A549 (cell line): ENCODE data around the gene PLCB3. TPM values are rescaled to one million over a fixed set of nuclear protein-coding genes. Genes with fewer than 3 reads are reported as not detected.
A peak's percentile ranks its signal among the peaks of the same experiment; 100 is the strongest.

ENCODE experiments used
- ATAC-seq, 2 experiments: fragments of 200-7000 bp in 1 of 2; fragments of >200 bp in 1 of 2; cut with Nextera tagmentation in 1 of 2; cut with Tn5 transposase in 1 of 2; 3 replicates each; pipeline versions ENCODE4 v1.8.0 to v1.9.1; 2018 to 2020; ENCODE audit warnings: mild to moderate bottlenecking in 1 of 2, moderate library complexity in 1 of 2
- CTCF ChIA-PET: fragments of 300-600 bp; sonication (Branson Sonifier 250); formaldehyde crosslinking; extraction: SDS; loops from one replicate; lab custom pipeline; 2021; ENCODE audit warnings: antibody characterized with exemption, inconsistent platforms; lab: Yijun Ruan, JAX
- POLR2A ChIA-PET: fragments of 350-600 bp; formaldehyde crosslinking; extraction: SDS; loops from one replicate; lab custom pipeline; 2021; ENCODE audit warnings: antibody characterized with exemption, inconsistent platforms; lab: Yijun Ruan, JAX
- DNase-seq, 2 experiments: peaks; one replicate each; pipeline versions ENCODE4 v3.0.0 to v3.0.0-alpha.2; 2011 to 2016; ENCODE audit warnings: low read depth in 1 of 2, low spot score in 1 of 2
- FAIRE-seq: peaks from 2 replicates; lab custom pipeline; 2011; peaks lifted over from hg19 to GRCh38; lab: Jason Lieb, UNC
- H3K27ac ChIP-seq, 2 experiments: fragments of >200 bp; sonication (Bioruptor Twin); formaldehyde crosslinking; 3 replicates each; pipeline ENCODE4 v1.5.1; 2016 to 2017
- H3K4me1 ChIP-seq: fragments of >200 bp; sonication (Bioruptor Twin); formaldehyde crosslinking; 3 replicates; pipeline ENCODE4 v1.6.1; 2016
- H3K4me2 ChIP-seq: fragments of >200 bp; sonication (Bioruptor Twin); formaldehyde crosslinking; 3 replicates; pipeline ENCODE4 v1.6.1; 2016
- H3K4me3 ChIP-seq: fragments of >200 bp; sonication (Bioruptor Twin); formaldehyde crosslinking; 3 replicates; pipeline ENCODE4 v1.5.1; 2016
- H3K9me3 ChIP-seq: fragments of >200 bp; sonication (Bioruptor Twin); formaldehyde crosslinking; 3 replicates; pipeline ENCODE4 v1.6.1; 2016
- BCL3 ChIP-seq: fragments of >200 bp; sonication (Bioruptor Twin); formaldehyde crosslinking; IDR thresholded peaks from 3 replicates; pipeline ENCODE4 v1.6.1; 2016
- BHLHE40 ChIP-seq: IDR thresholded peaks from 2 replicates; pipeline ENCODE4 v1.6.1; 2012; ENCODE audit warnings: low read depth, low read length, inconsistent platforms
- CBX2 ChIP-seq: fragments of 200-600 bp; sonication (generic); IDR thresholded peaks from 2 replicates; pipeline ENCODE4 v1.6.1; 2016; ENCODE audit warnings: low read depth, mild to moderate bottlenecking, borderline replicate concordance
- EHF ChIP-seq: fragments of 250-450 bp; sonication (Bioruptor Pico); IDR thresholded peaks from 2 replicates; pipeline ENCODE4 v1.5.0; 2020; ENCODE audit warnings: mild to moderate bottlenecking
- EHMT2 ChIP-seq: fragments of 200-600 bp; sonication (generic); IDR thresholded peaks from 2 replicates; pipeline ENCODE4 v1.6.1; 2016; ENCODE audit warnings: antibody characterized with exemption, low read depth, mild to moderate bottlenecking, moderate library complexity
- EP300 ChIP-seq, 2 experiments: fragments of >200 bp; sonication (Bioruptor Twin); formaldehyde crosslinking; IDR thresholded peaks; 2 replicates in 1 of 2; 3 replicates in 1 of 2; pipeline ENCODE4 v1.6.1; 2016 to 2017
- ESRRA ChIP-seq: fragments of 150-350 bp; IDR thresholded peaks from 2 replicates; pipeline ENCODE4 v1.6.1; 2014; ENCODE audit warnings: mild to moderate bottlenecking, low read length, borderline replicate concordance
- FOSB ChIP-seq: fragments of 250-450 bp; sonication (Bioruptor Pico); IDR thresholded peaks from 2 replicates; pipeline ENCODE4 v1.5.0; 2020; ENCODE audit warnings: mild to moderate bottlenecking, moderate library complexity
- GATA3 ChIP-seq: IDR thresholded peaks from 2 replicates; pipeline ENCODE4 v1.6.1; 2012; ENCODE audit warnings: borderline replicate concordance
- HEYL ChIP-seq: fragments of 250-450 bp; sonication (Bioruptor Pico); IDR thresholded peaks from 2 replicates; pipeline ENCODE4 v1.8.0; 2021; ENCODE audit warnings: mild to moderate bottlenecking, moderate library complexity
- HOXB13 ChIP-seq: fragments of 250-450 bp; sonication (Bioruptor Pico); IDR thresholded peaks from 2 replicates; pipeline ENCODE4 v1.5.0; 2020; ENCODE audit warnings: low read depth, mild to moderate bottlenecking, moderate library complexity
- HOXB5 ChIP-seq: fragments of 250-450 bp; sonication (Bioruptor Pico); IDR thresholded peaks from 2 replicates; pipeline ENCODE4 v1.5.0; 2020; ENCODE audit warnings: mild to moderate bottlenecking, moderate library complexity
- JUN ChIP-seq, 2 experiments: fragments of >200 bp; sonication (Bioruptor Twin); formaldehyde crosslinking; IDR thresholded peaks; 2 replicates in 1 of 2; 3 replicates in 1 of 2; pipeline ENCODE4 v1.6.1; 2016 to 2017
- KDM5A ChIP-seq: fragments of 200-600 bp; sonication (generic); IDR thresholded peaks from 2 replicates; pipeline ENCODE4 v1.6.1; 2016; ENCODE audit warnings: antibody characterized with exemption, mild to moderate bottlenecking
- MAX ChIP-seq: IDR thresholded peaks from 2 replicates; pipeline ENCODE4 v1.6.1; 2012
- MAZ ChIP-seq: fragments of 150-350 bp; IDR thresholded peaks from 2 replicates; pipeline ENCODE4 v1.6.1; 2014; ENCODE audit warnings: antibody characterized with exemption, low read depth, low read length, borderline replicate concordance
- MYC ChIP-seq: IDR thresholded peaks from 2 replicates; pipeline ENCODE4 v1.6.1; 2012; ENCODE audit warnings: mild to moderate bottlenecking, inconsistent platforms, low read length, improper control_type of control experiment, borderline replicate concordance
- NFE2L2 ChIP-seq: fragments of 150-350 bp; conservative IDR thresholded peaks from 2 replicates; pipeline ENCODE4 v1.6.1; 2014; ENCODE audit warnings: low read length
- NPAS2 ChIP-seq: fragments of 250-450 bp; sonication (Bioruptor Pico); IDR thresholded peaks from 2 replicates; pipeline ENCODE4 v1.8.0; 2022; ENCODE audit warnings: mild to moderate bottlenecking, moderate library complexity, borderline replicate concordance
- PBX3 ChIP-seq: IDR thresholded peaks from 2 replicates; pipeline ENCODE4 v1.6.1; 2012
- PHF8 ChIP-seq: fragments of 200-600 bp; sonication (generic); IDR thresholded peaks from 2 replicates; pipeline ENCODE4 v1.6.1; 2016; ENCODE audit warnings: low read depth, mild to moderate bottlenecking, antibody characterized with exemption, moderate library complexity, borderline replicate concordance
- RAD21 ChIP-seq, 2 experiments: fragments of >200 bp in 1 of 2; sonication (Bioruptor Twin) in 1 of 2; formaldehyde crosslinking in 1 of 2; IDR thresholded peaks in 1 of 2; conservative IDR thresholded peaks in 1 of 2; 2 replicates in 1 of 2; 3 replicates in 1 of 2; pipeline ENCODE4 v1.6.1; 2012 to 2018; ENCODE audit warnings: inconsistent platforms in 1 of 2
- TFCP2L1 ChIP-seq: fragments of 250-450 bp; sonication (Bioruptor Pico); IDR thresholded peaks from 2 replicates; pipeline ENCODE4 v1.5.0; 2021; ENCODE audit warnings: mild to moderate bottlenecking
- TP53 ChIP-seq: fragments of 250-450 bp; sonication (Bioruptor Pico); IDR thresholded peaks from 2 replicates; pipeline ENCODE4 v1.5.0; 2021; ENCODE audit warnings: mild to moderate bottlenecking, moderate library complexity
- ZSCAN20 ChIP-seq: fragments of 250-450 bp; sonication (Bioruptor Pico); IDR thresholded peaks from 2 replicates; pipeline ENCODE4 v1.8.0; 2022; ENCODE audit warnings: mild to moderate bottlenecking, moderate library complexity
- WGBS: methylation state at CpG from one replicate; pipeline ENCODE4 v1.1.6; 2017; ENCODE audit errors: missing lambda C conversion rate; 5-methylcytosine and 5-hydroxymethylcytosine counted together
- polyA plus RNA-seq, 4 experiments: library from polyadenylated mRNA; depleted of rRNA in 3 of 4; stranded (reverse); fragments of >200 nt; fragmentation: RNase III in 1 of 4; extraction: RNeasy Plus Mini Kit Qiagen cat#74134 plus additional on column Dnase treatment in 1 of 4; gene quantifications; 2 replicates in 3 of 4; 3 replicates in 1 of 4; pipeline ENCODE4 v1.2.3, GENCODE V29; 2011 to 2017
- TF ChIP-seq, protein P1 (sequence below): fragments of 200-600 bp; sonication (generic); IDR thresholded peaks from 2 replicates; pipeline ENCODE4 v1.6.1; 2016; ENCODE audit warnings: antibody characterized with exemption, mild to moderate bottlenecking, moderate library complexity
- TF ChIP-seq, protein P2 (sequence below): fragments of >200 bp; sonication (Bioruptor Twin); formaldehyde crosslinking; IDR thresholded peaks from 2 replicates; pipeline ENCODE4 v1.6.1; 2016

The PLCB3 gene
- polyA plus RNA-seq, 2 of the 4 experiments (the other 2 are of a cell fraction): 8.8 to 21.2 TPM

DNA sequence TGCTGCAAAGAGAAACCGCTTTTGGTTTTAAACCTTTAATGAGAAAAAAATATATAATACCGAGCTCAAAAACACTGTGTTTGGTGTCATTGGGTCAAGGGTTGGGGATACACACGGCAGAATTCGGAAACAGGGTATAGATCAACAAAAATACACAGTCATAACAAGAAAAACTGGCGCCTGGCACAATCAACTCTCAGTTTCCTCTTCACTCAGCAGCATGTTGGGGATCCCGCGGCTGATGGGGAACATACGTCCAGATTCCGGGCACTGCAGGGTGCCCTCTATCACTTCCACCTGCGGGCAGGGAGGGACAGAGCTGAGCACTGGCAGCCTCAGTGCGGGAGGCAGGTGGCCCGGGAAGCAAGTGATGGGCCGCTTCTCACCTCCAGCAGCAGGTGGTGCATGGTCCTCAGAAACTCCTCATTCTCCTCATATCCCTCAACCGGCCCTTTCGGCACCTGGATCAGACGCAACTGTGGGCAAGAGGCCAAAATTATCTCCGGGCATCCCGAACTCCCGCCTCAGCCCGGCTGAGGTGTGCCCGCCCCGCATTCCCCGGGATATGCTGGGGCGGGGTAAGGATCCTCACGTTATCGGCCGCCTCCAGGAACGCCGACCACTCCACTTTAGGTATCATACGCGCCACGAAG is 65.5 kb downstream of the PLCB3 start:
- ATAC-seq (peak; percentile 15 to 28), DNase-seq (peak; percentile 22 to 71), FAIRE-seq (no peak)
- Histone ChIP-seq H3K4me2 (peak overlapping the region; percentile 87), H3K4me3 (peak overlapping the region; percentile 80), H3K4me1 (peaks cover 14% of the 10 kb centered on the region), H3K9me3 (no peaks in the 10 kb centered on the region), H3K27ac (peak overlapping the region; percentile 97 to 98)
- CTCF ChIA-PET: interaction anchor here (1.0 to 20.7 kb wide), 8 partner anchors 7 to 372 kb away, joined by 3 to 996 read pairs (median 4); partner anchors contain the start of genes CATSPERZ, CCDC88B, ESRRA and PLCB3
- POLR2A ChIA-PET: interaction anchor here (0.6 to 2.9 kb wide), 19 partner anchors 8 to 496 kb away, joined by 3 to 50 read pairs (median 7); partner anchors contain the start of genes BAD, CCDC88B, ESRRA and FKBP2
- WGBS: 4% methylated on average over 18 of the region's 32 CpGs
- TF ChIP-seq ESRRA (no peak), TP53 (CRISPR knock-in tag) (peak; percentile 32; the same call in 1 of the 2 replicates), PHF8 (peak; percentile 65; the same call in 1 of the 2 replicates), FOSB (no peak), PBX3 (0 out of 2 replicates have a peak, but pooled peaks have one; percentile 76), GATA3 (no peak), KDM5A (peak; percentile 49; the same call in 1 of the 2 replicates), JUN (IDR thresholded peaks at IDR 0.05) (no peak; a peak in 1 of 5 replicates), NPAS2 (CRISPR knock-in tag) (no peak), RAD21 (conservative IDR thresholded peaks at IDR 0.05 in 1 of 2, IDR thresholded peaks at IDR 0.05 in 1 of 2) (peak in 1 of 2 experiments; percentile 21; a peak in 1 of 5 replicates), TFCP2L1 (CRISPR knock-in tag) (no peak), MAZ (no peak)

- H3K27ac ChIP-seq: peak within 1 kb of the TSS; percentile 97 to 98
- DNase-seq (peak; percentile 95 to 99), ATAC-seq (peak; percentile 83 to 90), FAIRE-seq (peak; percentile 99)
- POLR2A ChIA-PET: interaction anchor here (0.6 to 2.9 kb wide), 27 partner anchors 9 to 497 kb away, joined by 3 to 50 read pairs (median 7); partner anchors contain the start of genes BAD, CCDC88B, ESRRA and FKBP2
- CTCF ChIA-PET: interaction anchor here (0.6 to 20.7 kb wide), 20 partner anchors 8 to 1530 kb away, joined by 3 to 996 read pairs (median 3); partner anchors contain the start of genes CATSPERZ, CCDC88B, ESRRA and FERMT3
- peaks cover 14% of the 10 kb centered on the region for H3K4me1 ChIP-seq
- WGBS: 2% methylated on average over 40 of the region's 43 CpGs
- H3K4me2 ChIP-seq: peak within 1 kb of the TSS; percentile 87
- peak within 1 kb of the TSS; percentile 80 for H3K4me3 ChIP-seq
- H3K9me3 ChIP-seq: no peaks in the 10 kb centered on the region
- TF ChIP-seq HOXB5 (CRISPR knock-in tag) (no peak), BHLHE40 (peak; percentile 69; the same call in 1 of the 2 replicates), HEYL (CRISPR knock-in tag) (no peak), JUN (IDR thresholded peaks at IDR 0.05) (peak; percentile 56 to 83), KDM5A (peak; percentile 1; the same call in 1 of the 2 replicates), MYC (no peak; the same call in 1 of the 2 replicates), TP53 (CRISPR knock-in tag) (no peak), ZSCAN20 (CRISPR knock-in tag) (no peak), CBX2 (no peak), EHF (CRISPR knock-in tag) (no peak), HOXB13 (CRISPR knock-in tag) (no peak), MAX (peak; percentile 89), NPAS2 (CRISPR knock-in tag) (no peak), NFE2L2 (no peak), MAZ (no peak), EP300 (IDR thresholded peaks at IDR 0.05) (no peak; a peak in 1 of 5 replicates), EHMT2 (no peak), BCL3 (peak; percentile 67; the same call in 2 of the 3 replicates)
- TF ChIP-seq, protein P1, sequence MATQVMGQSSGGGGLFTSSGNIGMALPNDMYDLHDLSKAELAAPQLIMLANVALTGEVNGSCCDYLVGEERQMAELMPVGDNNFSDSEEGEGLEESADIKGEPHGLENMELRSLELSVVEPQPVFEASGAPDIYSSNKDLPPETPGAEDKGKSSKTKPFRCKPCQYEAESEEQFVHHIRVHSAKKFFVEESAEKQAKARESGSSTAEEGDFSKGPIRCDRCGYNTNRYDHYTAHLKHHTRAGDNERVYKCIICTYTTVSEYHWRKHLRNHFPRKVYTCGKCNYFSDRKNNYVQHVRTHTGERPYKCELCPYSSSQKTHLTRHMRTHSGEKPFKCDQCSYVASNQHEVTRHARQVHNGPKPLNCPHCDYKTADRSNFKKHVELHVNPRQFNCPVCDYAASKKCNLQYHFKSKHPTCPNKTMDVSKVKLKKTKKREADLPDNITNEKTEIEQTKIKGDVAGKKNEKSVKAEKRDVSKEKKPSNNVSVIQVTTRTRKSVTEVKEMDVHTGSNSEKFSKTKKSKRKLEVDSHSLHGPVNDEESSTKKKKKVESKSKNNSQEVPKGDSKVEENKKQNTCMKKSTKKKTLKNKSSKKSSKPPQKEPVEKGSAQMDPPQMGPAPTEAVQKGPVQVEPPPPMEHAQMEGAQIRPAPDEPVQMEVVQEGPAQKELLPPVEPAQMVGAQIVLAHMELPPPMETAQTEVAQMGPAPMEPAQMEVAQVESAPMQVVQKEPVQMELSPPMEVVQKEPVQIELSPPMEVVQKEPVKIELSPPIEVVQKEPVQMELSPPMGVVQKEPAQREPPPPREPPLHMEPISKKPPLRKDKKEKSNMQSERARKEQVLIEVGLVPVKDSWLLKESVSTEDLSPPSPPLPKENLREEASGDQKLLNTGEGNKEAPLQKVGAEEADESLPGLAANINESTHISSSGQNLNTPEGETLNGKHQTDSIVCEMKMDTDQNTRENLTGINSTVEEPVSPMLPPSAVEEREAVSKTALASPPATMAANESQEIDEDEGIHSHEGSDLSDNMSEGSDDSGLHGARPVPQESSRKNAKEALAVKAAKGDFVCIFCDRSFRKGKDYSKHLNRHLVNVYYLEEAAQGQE: no peak
- TF ChIP-seq, protein P2, sequence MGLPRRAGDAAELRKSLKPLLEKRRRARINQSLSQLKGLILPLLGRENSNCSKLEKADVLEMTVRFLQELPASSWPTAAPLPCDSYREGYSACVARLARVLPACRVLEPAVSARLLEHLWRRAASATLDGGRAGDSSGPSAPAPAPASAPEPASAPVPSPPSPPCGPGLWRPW: no peak
Observed at GRCh38 chr11:64317325-64317960, 66.1 kb downstream of the PLCB3 start, which contains the start of gene TRMT112. Gene TRMT112, minus strand, starts transcription at chr11:64317559. Its CDS starts 33 bp downstream, at chr11:64317526.
